PC-3 (cell line): ENCODE measurements around the gene PRR30.

ENCODE experiments used
- CTCF ChIP-seq: fragments of 300-600 bp; sonication (generic); conservative IDR thresholded peaks from 2 replicates; pipeline ENCODE4 v1.5.1; 2017; ENCODE audit warnings: antibody characterized with exemption, low read depth, mild to moderate bottlenecking, low read length
- EZH2 ChIP-seq: fragments of 300-600 bp; sonication (generic); IDR thresholded peaks from one replicate; pipeline ENCODE4 v1.6.1; 2017; ENCODE audit warnings: antibody characterized with exemption, mild to moderate bottlenecking, low read length; ENCODE audit not compliant: unreplicated experiment

GRCh38 chr2:27152796-27153464, 13.7 kb upstream of the PRR30 start:
- TF ChIP-seq CTCF (no peak), EZH2 (no peak)
